PFSK-1 (cell line): Measurements from ENCODE around the gene CAMK1D.

ENCODE experiments used
- FOXP2 ChIP-seq: optimal IDR thresholded peaks from 2 replicates; pipeline ENCODE3; 2011; ENCODE audit warnings: borderline replicate concordance, control low read depth, inconsistent platforms; ENCODE audit not compliant: insufficient read depth; ENCODE audit errors: extremely low read length, extremely low read depth
- POLR2AphosphoS5 ChIP-seq: IDR thresholded peaks from 2 replicates; pipeline ENCODE4 v1.6.1; 2012; ENCODE audit warnings: low read depth, mild to moderate bottlenecking, control low read depth, low read length, moderate library complexity
- SIN3A ChIP-seq: IDR thresholded peaks from 2 replicates; pipeline ENCODE4 v1.6.1; 2012; ENCODE audit warnings: mild to moderate bottlenecking, low read length, moderate library complexity, borderline replicate concordance; ENCODE audit not compliant: insufficient read depth
- TAF1 ChIP-seq: IDR thresholded peaks from 2 replicates; pipeline ENCODE4 v1.6.1; 2012; ENCODE audit warnings: low read length, control low read depth, borderline replicate concordance; ENCODE audit not compliant: insufficient read depth
- TF ChIP-seq, protein P1 (sequence below), 2 experiments: IDR thresholded peaks; 2 replicates each; pipeline versions ENCODE4 v1.6.1 to v1.8.0; 2011 to 2012; ENCODE audit warnings: low read depth in 2 of 2, low read length in 2 of 2, control low read depth in 1 of 2, inconsistent platforms in 1 of 2, mild to moderate bottlenecking in 1 of 2, moderate library complexity in 1 of 2; ENCODE audit not compliant: insufficient read depth in 1 of 2

CAMK1D gene

GRCh38 chr10:12568391-12569009, 219.2 kb downstream of the CAMK1D start:
- TF ChIP-seq FOXP2 (no peak), POLR2AphosphoS5 (no peak), TAF1 (no peak), SIN3A (no peak)
- TF ChIP-seq, protein P1, sequence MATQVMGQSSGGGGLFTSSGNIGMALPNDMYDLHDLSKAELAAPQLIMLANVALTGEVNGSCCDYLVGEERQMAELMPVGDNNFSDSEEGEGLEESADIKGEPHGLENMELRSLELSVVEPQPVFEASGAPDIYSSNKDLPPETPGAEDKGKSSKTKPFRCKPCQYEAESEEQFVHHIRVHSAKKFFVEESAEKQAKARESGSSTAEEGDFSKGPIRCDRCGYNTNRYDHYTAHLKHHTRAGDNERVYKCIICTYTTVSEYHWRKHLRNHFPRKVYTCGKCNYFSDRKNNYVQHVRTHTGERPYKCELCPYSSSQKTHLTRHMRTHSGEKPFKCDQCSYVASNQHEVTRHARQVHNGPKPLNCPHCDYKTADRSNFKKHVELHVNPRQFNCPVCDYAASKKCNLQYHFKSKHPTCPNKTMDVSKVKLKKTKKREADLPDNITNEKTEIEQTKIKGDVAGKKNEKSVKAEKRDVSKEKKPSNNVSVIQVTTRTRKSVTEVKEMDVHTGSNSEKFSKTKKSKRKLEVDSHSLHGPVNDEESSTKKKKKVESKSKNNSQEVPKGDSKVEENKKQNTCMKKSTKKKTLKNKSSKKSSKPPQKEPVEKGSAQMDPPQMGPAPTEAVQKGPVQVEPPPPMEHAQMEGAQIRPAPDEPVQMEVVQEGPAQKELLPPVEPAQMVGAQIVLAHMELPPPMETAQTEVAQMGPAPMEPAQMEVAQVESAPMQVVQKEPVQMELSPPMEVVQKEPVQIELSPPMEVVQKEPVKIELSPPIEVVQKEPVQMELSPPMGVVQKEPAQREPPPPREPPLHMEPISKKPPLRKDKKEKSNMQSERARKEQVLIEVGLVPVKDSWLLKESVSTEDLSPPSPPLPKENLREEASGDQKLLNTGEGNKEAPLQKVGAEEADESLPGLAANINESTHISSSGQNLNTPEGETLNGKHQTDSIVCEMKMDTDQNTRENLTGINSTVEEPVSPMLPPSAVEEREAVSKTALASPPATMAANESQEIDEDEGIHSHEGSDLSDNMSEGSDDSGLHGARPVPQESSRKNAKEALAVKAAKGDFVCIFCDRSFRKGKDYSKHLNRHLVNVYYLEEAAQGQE (IDR thresholded peaks at IDR 0.05; ENCODE audit: insufficient read depth in 1 of 2, low read depth in 2 of 2, low read length in 2 of 2) = no peak

DNA sequence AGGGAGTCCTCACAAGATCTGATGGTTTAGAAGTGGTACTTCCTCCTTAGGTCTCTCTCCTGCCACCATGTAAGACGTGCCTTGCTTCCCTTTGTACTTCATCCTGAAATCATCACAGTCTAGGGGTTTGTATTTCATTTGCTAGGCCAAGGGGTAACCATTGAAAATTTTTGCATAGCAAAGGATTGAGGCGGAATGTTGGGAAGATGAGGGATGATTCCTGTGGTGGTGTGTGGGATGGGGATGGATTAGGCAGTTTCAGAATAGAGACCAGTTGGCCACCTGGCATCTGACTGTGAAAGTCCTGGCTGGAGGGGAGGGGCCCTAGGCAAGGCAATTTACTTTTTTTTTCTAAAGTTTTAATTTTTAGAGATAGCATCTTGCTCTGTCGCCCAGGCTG, 222.9 kb downstream of the CAMK1D start:
- TF ChIP-seq, protein P1 (IDR thresholded peaks at IDR 0.05; ENCODE audit: insufficient read depth in 1 of 2, low read depth in 2 of 2, low read length in 2 of 2) = no peak
- no peak for TF ChIP-seq SIN3A
- no peak for TF ChIP-seq FOXP2
- TF ChIP-seq TAF1 = no peak
- no peak for TF ChIP-seq POLR2AphosphoS5

- TF ChIP-seq, protein P1 (IDR thresholded peaks at IDR 0.05; ENCODE audit: insufficient read depth in 1 of 2, low read depth in 2 of 2, low read length in 2 of 2) = no peak
- TF ChIP-seq TAF1 (no peak), SIN3A (no peak), FOXP2 (no peak), POLR2AphosphoS5 (no peak)
These were observed 228.3 kb downstream of the CAMK1D start for GRCh38 chr10:12577610-12578009.

GRCh38 chr10:12579954-12580858, 230.9 kb downstream of the CAMK1D start:
- no peak for TF ChIP-seq TAF1
- no peak for TF ChIP-seq SIN3A
- TF ChIP-seq, protein P1 (IDR thresholded peaks at IDR 0.05; ENCODE audit: insufficient read depth in 1 of 2, low read depth in 2 of 2, low read length in 2 of 2) = no peak
- TF ChIP-seq POLR2AphosphoS5 = no peak
- TF ChIP-seq FOXP2 = no peak
